HL-60/S4 (cell line): ENCODE measurements around the gene KANSL2.

Source experiments
- in situ Hi-C: fragments of 300-500 bp; cut with MboI; formaldehyde crosslinking; loops from 2 replicates; pipeline ENCODE4 v1.14.3; 2022; ENCODE audit warnings: low sequenced_read_pairs

Gene KANSL2

DNA sequence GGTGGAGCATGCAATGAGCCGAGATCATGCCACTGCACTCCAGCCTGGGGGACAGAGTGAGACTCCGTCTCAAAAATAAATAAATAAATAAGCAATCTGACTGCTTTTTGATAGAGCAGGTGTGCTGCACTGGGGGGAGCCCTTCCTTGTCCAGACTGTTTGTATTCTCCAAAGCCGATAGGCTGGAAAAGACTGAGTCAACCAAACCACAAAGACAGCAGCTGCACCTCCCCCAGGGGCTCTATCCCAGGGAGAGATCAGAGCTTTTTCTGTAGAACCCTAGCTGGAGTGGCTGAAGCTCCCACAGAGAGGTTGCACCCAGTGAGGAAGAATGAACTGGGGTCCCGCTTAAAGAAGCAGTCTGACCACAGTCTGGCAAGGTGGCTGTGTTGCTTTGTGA lies 66.4 kb downstream of the KANSL2 start:
- in situ Hi-C loops = no loop called here

DNA sequence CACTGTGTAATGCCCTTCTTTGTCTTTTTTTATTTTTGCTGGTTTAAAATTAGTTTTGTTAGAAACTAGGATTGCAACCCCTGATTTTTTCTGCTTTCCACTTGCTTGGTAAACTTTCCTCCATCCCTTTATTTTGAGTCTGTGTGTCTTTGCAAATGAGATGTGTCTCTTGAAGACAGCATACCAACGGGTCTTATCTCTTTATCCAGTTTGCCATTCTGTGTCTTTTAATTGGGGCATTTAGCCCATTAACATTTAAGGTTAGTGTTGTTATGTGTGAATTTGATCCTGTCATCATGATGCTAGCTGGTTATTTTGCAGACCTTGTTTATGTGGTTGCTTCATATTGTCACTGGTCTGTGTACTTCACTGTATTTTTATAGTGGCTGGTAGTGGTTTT lies 68.7 kb downstream of the KANSL2 start:
- in situ Hi-C loops = no loop called here
